ENCODE results near the gene AIFM3.
A peak's percentile ranks its signal among the peaks of the same experiment; 100 is the strongest.
"Not testable (repeated sequence)": the region's sequence is repeated elsewhere in the genome, so short reads cannot be mapped to it uniquely, and the experiment has no call there.

Gene AIFM3

DNA sequence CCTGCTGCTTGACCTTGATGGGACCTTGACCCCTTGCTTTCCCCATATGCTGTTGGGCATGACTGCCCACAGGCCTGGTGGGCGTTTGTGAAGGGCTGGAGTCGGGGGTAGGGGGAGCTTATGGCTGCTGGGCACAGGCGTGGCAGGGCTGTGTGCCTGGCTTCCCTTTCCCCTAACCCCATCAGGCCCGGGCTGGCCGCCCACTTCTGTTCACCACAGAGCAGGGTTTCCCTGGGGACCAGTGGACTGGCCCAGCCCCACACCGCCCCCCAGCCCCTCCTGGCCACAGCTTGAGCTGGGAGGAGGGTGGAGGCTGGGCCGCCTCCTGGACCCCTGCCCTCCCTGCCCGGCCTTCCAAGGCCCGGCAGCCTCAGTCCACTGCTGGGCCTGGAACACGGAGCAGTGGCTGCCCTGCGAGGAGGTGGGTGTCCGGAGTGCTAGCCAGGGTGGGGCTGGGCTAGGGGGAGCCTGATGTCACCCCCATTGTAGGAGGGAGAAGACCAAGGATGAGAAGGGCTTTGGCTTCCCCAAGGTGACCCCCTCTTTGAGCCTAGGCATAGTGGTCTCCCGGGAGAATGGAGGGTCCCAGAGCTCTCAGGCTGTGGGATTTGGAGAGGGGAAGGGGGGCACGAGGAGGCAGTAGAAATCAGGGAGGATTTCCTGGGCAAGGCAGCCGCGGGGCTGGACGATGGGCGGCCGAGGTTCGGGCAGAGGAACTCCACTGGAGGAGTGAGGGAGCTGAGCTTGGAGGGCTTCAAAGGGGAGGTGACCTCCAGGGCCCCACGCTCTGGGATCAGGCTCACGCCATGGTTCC lies at the start of gene AIFM3:
Gene AIFM3, plus strand, starts transcription at position 373 of the 814 bp plus-strand sequence. CDS start 690 bp downstream, outside the sequence.
- FAIRE-seq = no peak

DNA sequence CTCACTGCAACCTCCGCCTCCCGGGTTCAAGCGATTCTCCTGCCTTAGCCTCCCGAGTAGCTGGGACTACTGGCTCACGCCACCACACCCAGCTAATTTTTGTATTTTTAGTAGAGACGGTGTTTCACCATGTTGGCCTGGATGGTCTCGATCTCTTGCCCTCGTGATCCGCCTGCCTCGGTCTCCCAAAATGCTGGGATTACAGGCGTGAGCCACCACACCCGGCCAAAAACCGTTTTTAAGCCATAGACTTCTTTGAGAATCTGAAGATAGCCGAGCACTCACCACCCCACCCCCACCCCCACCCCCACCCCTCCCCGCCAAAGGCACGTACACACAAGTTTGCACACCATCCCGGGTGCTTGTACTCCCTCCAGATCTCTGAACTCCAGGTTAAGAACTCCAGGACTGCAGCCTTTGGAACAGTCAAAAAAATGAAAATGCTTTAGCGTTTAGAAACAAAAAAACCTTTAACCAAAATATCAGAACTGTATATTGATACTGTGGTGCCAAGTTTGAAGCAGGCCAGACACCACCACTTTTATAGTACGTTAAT lies 48.3 kb upstream of the AIFM3 start:
- no peak for FAIRE-seq

- no peak for FAIRE-seq
These were observed 47.3 kb upstream of the AIFM3 start for GRCh38 chr22:20919718-20920117.

DNA sequence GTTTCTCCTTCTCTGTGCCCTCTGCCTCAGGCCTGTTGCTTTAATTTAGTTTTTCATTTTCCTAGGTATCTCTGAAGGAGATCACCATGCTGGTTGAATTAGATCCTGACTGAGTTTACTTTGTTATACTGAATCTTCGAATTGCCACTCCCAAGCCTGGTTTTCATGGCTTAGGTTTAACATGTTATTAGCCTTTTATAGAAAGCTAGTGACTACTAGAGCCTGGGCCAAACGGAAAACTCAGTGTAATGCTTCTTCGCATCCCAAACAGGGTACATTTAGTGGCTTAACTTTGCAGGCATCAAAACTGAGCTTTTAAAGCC lies 46.2 kb upstream of the AIFM3 start:
- no peak for FAIRE-seq

DNA sequence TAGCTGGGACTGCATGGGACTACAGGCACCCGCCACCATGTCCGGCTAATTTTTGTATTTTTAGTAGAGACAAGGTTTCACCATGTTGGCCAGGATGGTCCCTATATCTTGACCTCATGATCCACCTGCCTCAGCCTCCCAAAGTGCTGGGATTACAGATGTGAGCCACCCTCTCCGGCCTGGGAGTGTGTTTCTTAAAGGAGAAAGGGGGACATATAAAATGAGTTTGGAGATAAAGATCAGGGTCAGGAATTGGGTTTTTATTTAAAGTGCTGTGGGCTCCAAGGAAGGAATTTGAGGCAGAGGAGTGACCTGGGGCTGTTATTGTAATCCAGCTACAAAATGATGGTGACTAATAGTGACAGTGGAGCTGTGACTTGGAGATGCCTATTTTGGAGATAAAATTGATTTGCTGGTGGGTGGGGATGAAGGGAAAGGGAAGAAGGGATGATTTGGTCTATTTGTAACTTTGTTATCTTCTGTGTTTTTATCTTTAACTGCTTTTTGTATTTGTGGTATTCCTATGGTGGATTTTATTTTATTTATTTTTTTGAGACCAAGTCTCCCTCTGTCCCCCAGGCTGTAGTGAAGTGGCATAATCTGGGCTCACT lies 44.8 kb upstream of the AIFM3 start:
- no peak for FAIRE-seq

- FAIRE-seq = no peak
These were observed 40.8 kb upstream of the AIFM3 start for GRCh38 chr22:20926243-20926642.

- no peak for FAIRE-seq
These were observed 39.0 kb upstream of the AIFM3 start for GRCh38 chr22:20927940-20928572.

DNA sequence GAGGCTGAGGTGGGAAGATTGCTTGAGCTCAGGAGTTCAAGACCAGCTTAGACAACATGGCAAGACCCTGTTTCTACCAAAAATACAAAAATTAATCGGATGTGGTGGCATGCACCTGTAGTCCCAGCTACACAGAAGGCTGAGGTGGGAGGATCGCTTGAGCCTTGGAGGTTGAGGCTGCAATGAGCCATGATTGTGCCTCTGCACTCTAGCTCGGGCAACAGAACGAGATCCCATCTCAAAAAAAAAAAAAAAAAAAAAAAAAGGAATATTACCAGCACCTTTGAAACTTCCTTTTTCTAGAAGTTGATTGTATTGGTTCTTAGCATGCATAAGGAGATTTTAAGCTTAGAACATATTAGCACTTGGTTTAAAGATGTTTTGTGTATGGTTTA lies 38.5 kb upstream of the AIFM3 start:
- FAIRE-seq = no peak

DNA sequence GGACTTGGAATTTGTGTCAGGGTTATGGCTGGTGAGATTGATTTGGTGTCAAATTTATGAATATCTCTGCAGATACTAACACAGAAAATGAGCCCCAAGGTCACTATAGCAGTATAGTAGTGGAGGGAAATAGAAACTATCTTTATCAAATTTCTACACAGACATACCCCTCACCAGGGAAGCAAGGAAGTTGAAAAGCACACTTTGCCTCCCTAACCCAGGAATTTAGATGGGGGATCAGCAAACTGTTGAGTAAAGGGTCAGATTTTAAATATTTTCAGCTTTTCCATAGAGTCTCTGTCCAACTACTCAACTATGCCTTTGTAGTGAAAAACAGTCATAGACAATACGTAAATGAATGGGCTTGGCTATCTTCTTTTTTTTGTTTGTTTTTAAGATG lies 37.1 kb upstream of the AIFM3 start:
- no peak for FAIRE-seq

- FAIRE-seq = not testable (repeated sequence)
These were observed 36.6 kb upstream of the AIFM3 start for GRCh38 chr22:20930435-20930834.

- no peak for FAIRE-seq
These were observed 35.9 kb upstream of the AIFM3 start for GRCh38 chr22:20931126-20931654.

GRCh38 chr22:20933910-20934309 lies 33.1 kb upstream of the AIFM3 start:
- no peak for FAIRE-seq

GRCh38 chr22:20935049-20935448 lies 32.0 kb upstream of the AIFM3 start:
- not testable (repeated sequence) for FAIRE-seq

DNA sequence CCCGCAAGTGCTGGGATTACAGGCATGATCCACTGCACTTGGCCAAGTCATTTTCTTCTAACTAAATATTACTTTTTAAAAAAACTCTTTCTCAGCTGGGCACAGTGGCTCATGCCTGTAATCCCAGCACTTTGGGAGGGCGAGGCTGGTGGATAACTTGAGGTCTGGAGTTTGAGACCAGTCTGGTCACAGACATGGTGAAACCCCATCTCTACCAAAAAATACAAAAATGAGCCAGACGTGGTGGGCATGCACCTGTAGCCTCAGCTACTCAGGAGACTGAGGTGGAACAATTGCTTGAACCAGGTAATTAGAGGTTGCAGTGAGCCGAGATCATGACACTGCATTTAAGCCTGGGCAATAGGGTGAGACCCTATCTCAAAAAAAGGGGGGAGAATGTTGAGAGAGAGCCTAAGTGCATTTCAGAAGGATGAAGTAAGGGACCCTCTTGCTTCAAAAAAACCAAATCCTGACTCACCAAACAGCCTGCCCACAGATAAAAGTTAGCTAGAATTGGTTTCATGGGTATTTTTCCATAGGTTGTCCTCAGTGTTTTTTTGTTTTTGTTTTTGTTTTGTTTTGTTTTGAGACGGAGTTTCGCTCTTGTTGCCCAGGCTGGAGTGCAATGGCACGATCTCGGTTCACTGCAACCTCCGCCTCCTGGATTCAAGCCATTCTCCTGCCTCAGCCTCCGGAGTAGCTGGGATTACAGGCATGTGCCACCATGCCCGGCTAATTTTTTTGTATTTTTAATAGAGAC lies 31.1 kb upstream of the AIFM3 start:
- FAIRE-seq = not testable (repeated sequence)

DNA sequence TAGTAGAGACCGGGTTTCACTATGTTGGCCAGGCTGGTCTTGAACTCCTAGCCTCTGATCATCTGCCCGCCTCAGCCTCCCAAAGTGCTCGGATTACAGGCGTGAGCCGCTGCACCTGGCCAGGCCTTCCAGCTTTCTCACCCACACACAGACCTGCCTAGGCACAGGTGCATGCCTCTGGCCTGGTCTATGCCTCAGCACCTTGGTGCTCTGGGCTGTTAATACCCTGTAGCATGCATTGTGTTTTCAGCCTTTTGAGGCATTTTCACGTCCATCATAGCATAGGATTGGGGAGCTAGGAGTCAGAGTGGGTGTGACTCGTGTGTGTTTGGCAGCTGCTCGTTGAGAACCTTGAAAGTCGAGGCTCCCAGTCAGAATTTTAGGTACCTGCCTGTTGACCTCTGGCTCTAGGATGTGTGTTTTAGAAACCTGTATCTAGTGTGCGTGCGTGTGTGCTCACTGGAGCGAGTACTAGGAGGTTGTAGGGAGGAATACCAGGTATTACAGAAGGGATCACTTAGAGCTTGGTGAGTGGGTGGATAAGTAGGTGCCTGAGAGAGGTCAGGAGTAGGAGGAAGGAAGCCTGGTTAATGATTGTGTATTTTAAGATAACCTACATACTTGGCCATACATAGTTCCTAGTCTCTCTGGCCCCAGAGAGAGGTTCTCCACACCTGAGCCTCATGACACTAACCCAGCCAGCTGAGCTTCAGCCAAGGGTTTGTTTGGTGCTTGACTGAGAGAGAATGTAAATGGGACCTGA lies 29.8 kb upstream of the AIFM3 start:
- FAIRE-seq = no peak

GRCh38 chr22:20937794-20938671 lies 29.0 kb upstream of the AIFM3 start:
- FAIRE-seq = no peak

GRCh38 chr22:20939457-20940185 lies 27.4 kb upstream of the AIFM3 start:
- FAIRE-seq = not testable (repeated sequence)

GRCh38 chr22:20940186-20940651 lies 26.8 kb upstream of the AIFM3 start:
- peak; percentile 60 for FAIRE-seq

DNA sequence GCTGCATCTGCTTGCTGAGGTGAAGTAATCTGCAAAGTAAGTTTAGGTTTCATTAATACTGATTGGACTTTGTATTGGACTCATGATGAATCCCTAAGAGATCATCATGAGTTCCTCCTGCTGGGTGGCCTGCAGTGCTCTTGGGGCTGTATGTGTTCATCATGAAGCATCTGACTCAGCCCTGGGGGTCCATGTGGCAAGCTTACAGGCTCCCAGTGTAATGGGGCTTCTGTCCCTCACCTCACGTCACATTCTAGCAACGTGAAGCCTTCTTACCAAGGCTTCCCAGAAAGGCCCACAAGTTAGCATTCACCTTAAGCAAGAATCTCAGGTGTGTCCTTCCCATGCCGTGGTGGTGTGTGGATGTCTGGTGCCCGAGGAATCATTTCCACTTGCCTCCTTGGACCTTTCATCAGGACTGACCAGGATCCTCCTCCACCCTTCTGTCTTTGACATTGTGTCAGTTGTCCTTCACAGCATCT lies 26.1 kb upstream of the AIFM3 start:
- no peak for FAIRE-seq
